ENCODE measurements around the gene TMEM14A. TPM values are rescaled to one million over a fixed set of nuclear protein-coding genes. Genes with fewer than 3 reads are reported as not detected.

The TMEM14A gene
- total RNA-seq, 1 experiment from 2014 or later: 7.3 TPM

GRCh38 chr6:52696418-52696817, 25.5 kb downstream of the TMEM14A start:
- no peak overlapping the region for H2BK12ac ChIP-seq (ENCODE audit: insufficient read length, low read depth, low read length)
- H4K91ac ChIP-seq (ENCODE audit: insufficient read length, low read depth, low read length): no peak overlapping the region
- no peak overlapping the region for H3K23ac ChIP-seq (ENCODE audit: insufficient read length, low read depth, low read length)
- no peaks in the 10 kb centered on the region for H3K36me3 Mint-ChIP-seq (ENCODE audit: insufficient read depth in 1 of 3, low read depth in 3 of 3)
- no peaks in the 10 kb centered on the region for H3K27me3 ChIP-seq (ENCODE audit: insufficient read depth, low read length)
- H2BK20ac ChIP-seq (ENCODE audit: low read depth, low read length, poor library complexity, severe bottlenecking): no peak overlapping the region
- H2BK15ac ChIP-seq (ENCODE audit: low read depth, low read length): no peak overlapping the region
- H2BK120ac ChIP-seq (ENCODE audit: low read depth, low read length, poor library complexity, severe bottlenecking): no peak overlapping the region
- no peak overlapping the region for H3K18ac ChIP-seq (ENCODE audit: insufficient read length, low read depth, low read length)
- H3K4me2 ChIP-seq (ENCODE audit: insufficient read depth, insufficient read length, low read length): no peak overlapping the region
- no peaks in the 10 kb centered on the region for H3K79me2 ChIP-seq (ENCODE audit: insufficient read depth, low read length)
- no peak overlapping the region for H3K4me3 Mint-ChIP-seq
- H3K56ac ChIP-seq (ENCODE audit: insufficient read length, low read depth, low read length): no peak overlapping the region
- no peak overlapping the region for H4K8ac ChIP-seq (replicated peaks; ENCODE audit: insufficient read length, low read depth, low read length)
- H3K14ac ChIP-seq (ENCODE audit: insufficient read depth, low read length): no peak overlapping the region
- H4K5ac ChIP-seq (ENCODE audit: insufficient read length, low read depth, low read length): no peak overlapping the region
- H2BK5ac ChIP-seq (ENCODE audit: insufficient read length, low read length): no peak overlapping the region
- H3K27ac ChIP-seq (ENCODE audit: insufficient read length, low read depth, low read length): no peak overlapping the region
- peaks cover 0 to 8% of the 10 kb centered on the region in 2 experiments; a peak in 3 of 4 replicates for H3K4me1 Mint-ChIP-seq
- no peak overlapping the region for H2AFZ ChIP-seq (ENCODE audit: low read length)
- H3K27me3 Mint-ChIP-seq (ENCODE audit: low read depth): peaks cover 2% of the 10 kb centered on the region; the same call in 1 of the 2 replicates
- H3K4me1 ChIP-seq (ENCODE audit: insufficient read depth, low read length): no peaks in the 10 kb centered on the region
- H4K20me1 ChIP-seq (ENCODE audit: control insufficient read depth, insufficient read depth, insufficient read length): no peaks in the 10 kb centered on the region
- no peak overlapping the region for H3K9ac ChIP-seq (ENCODE audit: extremely low read depth, insufficient read length, low read length)
- no peak overlapping the region for H3K4ac ChIP-seq (ENCODE audit: low read depth, low read length)
- no peaks in the 10 kb centered on the region for H3K9me3 ChIP-seq (ENCODE audit: control insufficient read depth, low read depth, low read length)
- no CpG with 5 or more reads among the region's 4 CpGs for WGBS (ENCODE audit: extremely low coverage, insufficient read length, low lambda C conversion rate)
- H2AK5ac ChIP-seq (ENCODE audit: insufficient read length, low read length): no peak overlapping the region
- no peak overlapping the region for H3K27ac Mint-ChIP-seq
- no peaks in the 10 kb centered on the region for H3K79me1 ChIP-seq (ENCODE audit: insufficient read depth, low read depth, low read length, poor library complexity, severe bottlenecking)
- TF ChIP-seq CTCF (conservative IDR thresholded peaks at IDR 0.05): no peak; the same call in 2 of the 3 replicates
- no peak for DNase-seq
- H3T11ph ChIP-seq (ENCODE audit: low read length): no peak overlapping the region
- no peaks in the 10 kb centered on the region for H3K23me2 ChIP-seq (ENCODE audit: insufficient read length, low read depth, low read length, poor library complexity, severe bottlenecking)
- no peaks in the 10 kb centered on the region; a peak in 1 of 5 replicates for H3K9me3 Mint-ChIP-seq
